ENCODE measurements around the gene AMN1. TPM values are rescaled to one million over a fixed set of nuclear protein-coding genes. Genes with fewer than 3 reads are reported as not detected.

The AMN1 gene
- total RNA-seq, 1 experiment from 2014 or later = 26.9 TPM

DNA sequence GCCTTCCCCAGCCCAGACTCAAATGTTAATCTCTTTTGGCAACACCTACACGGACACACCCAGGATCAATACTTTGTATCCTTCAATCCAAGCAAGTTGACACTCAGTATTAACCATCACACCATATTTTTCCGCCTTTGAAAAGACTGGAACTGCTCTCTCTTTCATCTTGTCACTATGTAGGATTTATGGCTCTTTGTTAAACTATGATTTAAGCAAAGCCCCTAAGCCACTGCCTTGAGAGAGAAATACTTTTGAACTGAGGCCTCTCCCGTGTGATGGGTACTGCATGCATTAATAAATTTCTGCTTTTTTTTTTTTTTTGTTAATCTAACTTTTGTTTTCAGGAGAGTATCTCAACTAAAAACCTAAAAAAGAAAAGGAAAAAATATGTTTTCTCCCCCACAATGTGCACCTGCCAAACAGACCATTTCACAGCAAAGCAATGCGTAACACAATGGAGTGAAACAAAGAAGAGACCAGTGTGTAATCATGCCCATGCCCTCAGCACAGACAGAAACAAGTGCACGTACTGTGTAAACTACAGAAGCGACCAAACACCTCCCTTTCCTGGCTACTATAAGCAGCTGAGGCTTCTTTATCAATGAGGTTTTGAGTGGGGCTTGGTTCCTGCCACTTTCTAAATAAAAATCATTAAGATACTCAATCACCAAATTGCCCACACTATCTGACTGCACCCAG, 97.6 kb downstream of the AMN1 start:
- no peak overlapping the region for H3K4me3 ChIP-seq (replicated peaks in 1 of 2; ENCODE audit: low read depth in 1 of 2, low read length in 2 of 2)
- H4K20me1 ChIP-seq (ENCODE audit: insufficient read depth) = no peaks in the 10 kb centered on the region
- H3K27me3 ChIP-seq (ENCODE audit: insufficient read depth, low read length) = no peaks in the 10 kb centered on the region
- H3K9ac ChIP-seq (ENCODE audit: low read length) = no peak overlapping the region
- no peaks in the 10 kb centered on the region for H3K9me3 ChIP-seq (ENCODE audit: control insufficient read depth in 1 of 2, insufficient read depth in 1 of 2, low read depth in 1 of 2, low read length in 2 of 2)
- BruUV-seq (replicated peaks) = no TSS peak
- no peak for TF ChIP-seq FOSL1 (IDR thresholded peaks at IDR 0.05; ENCODE audit: low read depth)
- no peak for TF ChIP-seq ZFX (IDR thresholded peaks at IDR 0.05)
- TF ChIP-seq CBX3 (IDR thresholded peaks at IDR 0.05; ENCODE audit: low read depth) = no peak
- no peak for TF ChIP-seq ELF1 (IDR thresholded peaks at IDR 0.05; ENCODE audit: borderline replicate concordance, low read depth)
- TF ChIP-seq, protein P1, sequence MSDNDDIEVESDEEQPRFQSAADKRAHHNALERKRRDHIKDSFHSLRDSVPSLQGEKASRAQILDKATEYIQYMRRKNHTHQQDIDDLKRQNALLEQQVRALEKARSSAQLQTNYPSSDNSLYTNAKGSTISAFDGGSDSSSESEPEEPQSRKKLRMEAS (IDR thresholded peaks at IDR 0.05) = no peak
- TF ChIP-seq, protein P2, sequence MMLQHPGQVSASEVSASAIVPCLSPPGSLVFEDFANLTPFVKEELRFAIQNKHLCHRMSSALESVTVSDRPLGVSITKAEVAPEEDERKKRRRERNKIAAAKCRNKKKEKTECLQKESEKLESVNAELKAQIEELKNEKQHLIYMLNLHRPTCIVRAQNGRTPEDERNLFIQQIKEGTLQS (IDR thresholded peaks at IDR 0.05) = no peak
- no peak for TF ChIP-seq SRF (IDR thresholded peaks at IDR 0.05; ENCODE audit: low read depth)
- no peak for TF ChIP-seq YY1 (IDR thresholded peaks at IDR 0.05; ENCODE audit: extremely low read depth, insufficient replicate concordance, low read depth, low read length)
- TF ChIP-seq JUND (IDR thresholded peaks at IDR 0.05) = no peak
- no peak for TF ChIP-seq SP1 (IDR thresholded peaks at IDR 0.05; ENCODE audit: low read depth)
- TF ChIP-seq EZH2 (IDR thresholded peaks at IDR 0.05) = no peak
- no peak for TF ChIP-seq CEBPB (IDR thresholded peaks at IDR 0.05; ENCODE audit: low read depth)
- no peak for TF ChIP-seq POLR2AphosphoS5 (IDR thresholded peaks at IDR 0.05; ENCODE audit: low read depth, low read length)
- TF ChIP-seq EGR1 (IDR thresholded peaks at IDR 0.05; ENCODE audit: low read depth) = no peak
- no peak for TF ChIP-seq TCF7L2 (IDR thresholded peaks at IDR 0.05; ENCODE audit: borderline replicate concordance, extremely low read depth, insufficient read depth, insufficient read length)
- TF ChIP-seq POLR2A (IDR thresholded peaks at IDR 0.05; ENCODE audit: borderline replicate concordance, extremely low read depth, insufficient read depth, insufficient read length) = no peak
- no peaks in the 10 kb centered on the region for H3K9me2 ChIP-seq (ENCODE audit: insufficient read depth)
- DNase-seq (ENCODE audit: low read depth, low spot score) (no peak), ATAC-seq (no peak)
- RAD21 ChIA-PET (ENCODE audit: low non-redundant PET in 1 of 2, low total read pairs in 2 of 2, uncharacterized antibody in 2 of 2, unreplicated experiment in 2 of 2) = interaction anchor here in 1 of 2 experiments (0.8 kb wide), 1 partner anchor 228 kb away, joined by 3 read pairs; no protein-coding TSS in a partner anchor
- H3K4me1 ChIP-seq (ENCODE audit: control insufficient read depth in 1 of 2, insufficient read depth in 2 of 2, low read length in 2 of 2) = peaks cover 1 to 6% of the 10 kb centered on the region in 2 experiments; a peak in 1 of 4 replicates
- CTCF ChIA-PET = no interaction called here
- no peak overlapping the region for H2AFZ ChIP-seq (ENCODE audit: low read depth, low read length, poor library complexity, severe bottlenecking)
- POLR2A ChIA-PET = no interaction called here
- H3K4me2 ChIP-seq (ENCODE audit: low read length) = no peak overlapping the region
- intact Hi-C loops (cut with micrococcal nuclease) = loop anchor here (10.0 kb wide), 1 partner anchor 786 kb away; no protein-coding TSS in a partner anchor
- no peaks in the 10 kb centered on the region for H3K36me3 ChIP-seq (ENCODE audit: control insufficient read depth in 1 of 2, insufficient read depth in 2 of 2, low read length in 2 of 2)
- H3K27ac ChIP-seq (ENCODE audit: low read depth, low read length) = no peak overlapping the region
- no peaks in the 10 kb centered on the region for H3K79me2 ChIP-seq (ENCODE audit: insufficient read depth, low read length)
